Measurements from ENCODE around the gene OLFML2A. TPM values are rescaled to one million over a fixed set of nuclear protein-coding genes. Genes with fewer than 3 reads are reported as not detected.

Gene OLFML2A
- total RNA-seq, 2 donors from 2014 or later = not detected

GRCh38 chr9:124786881-124787573 is 10.1 kb downstream of the OLFML2A start:
- Mint-ChIP-seq H3K36me3 (ENCODE audit: insufficient read depth in 2 of 2) (no peaks in the 10 kb centered on the region), H3K27me3 (ENCODE audit: low read depth) (peaks cover 13% of the 10 kb centered on the region), H3K4me1 (ENCODE audit: low read depth) (no peaks in the 10 kb centered on the region), H3K27ac (no peak overlapping the region), H3K9me3 (no peaks in the 10 kb centered on the region), H3K4me3 (no peak overlapping the region)
- no peak for ATAC-seq (replicated peaks in 1 of 2)
- no peak for DNase-seq

GRCh38 chr9:124788542-124789217 is 11.7 kb downstream of the OLFML2A start:
- DNase-seq = no peak
- no peak overlapping the region for H3K27ac Mint-ChIP-seq
- no peaks in the 10 kb centered on the region for H3K4me1 Mint-ChIP-seq (ENCODE audit: low read depth)
- no peak for ATAC-seq (replicated peaks in 1 of 2)
- H3K36me3 Mint-ChIP-seq (ENCODE audit: insufficient read depth in 2 of 2) = no peaks in the 10 kb centered on the region
- H3K9me3 Mint-ChIP-seq = no peaks in the 10 kb centered on the region
- peaks cover 20% of the 10 kb centered on the region for H3K27me3 Mint-ChIP-seq (ENCODE audit: low read depth)
- no peak overlapping the region for H3K4me3 Mint-ChIP-seq

- Mint-ChIP-seq H3K36me3 (ENCODE audit: insufficient read depth in 2 of 2) (no peaks in the 10 kb centered on the region), H3K4me3 (no peak overlapping the region), H3K9me3 (no peaks in the 10 kb centered on the region), H3K27me3 (ENCODE audit: low read depth) (peaks cover 25% of the 10 kb centered on the region), H3K4me1 (ENCODE audit: low read depth) (no peaks in the 10 kb centered on the region), H3K27ac (no peak overlapping the region)
- DNase-seq = no peak
- no peak for ATAC-seq (replicated peaks in 1 of 2)
Measured at GRCh38 chr9:124789531-124789930, 12.6 kb downstream of the OLFML2A start.

- H3K9me3 Mint-ChIP-seq = no peaks in the 10 kb centered on the region
- ATAC-seq (replicated peaks in 1 of 2) (no peak), DNase-seq (no peak)
- no peak overlapping the region for H3K27ac Mint-ChIP-seq
- H3K27me3 Mint-ChIP-seq (ENCODE audit: low read depth) = peaks cover 25% of the 10 kb centered on the region
- no peaks in the 10 kb centered on the region for H3K4me1 Mint-ChIP-seq (ENCODE audit: low read depth)
- no peaks in the 10 kb centered on the region for H3K36me3 Mint-ChIP-seq (ENCODE audit: insufficient read depth in 2 of 2)
- no peak overlapping the region for H3K4me3 Mint-ChIP-seq
Measured at GRCh38 chr9:124790301-124790700, 13.4 kb downstream of the OLFML2A start.

GRCh38 chr9:124790801-124791505 is 14.0 kb downstream of the OLFML2A start:
- DNase-seq (no peak), ATAC-seq (replicated peaks in 1 of 2) (no peak)
- Mint-ChIP-seq H3K27me3 (ENCODE audit: low read depth) (peaks cover 25% of the 10 kb centered on the region), H3K27ac (no peak overlapping the region), H3K4me3 (no peak overlapping the region), H3K9me3 (no peaks in the 10 kb centered on the region), H3K4me1 (ENCODE audit: low read depth) (no peaks in the 10 kb centered on the region), H3K36me3 (ENCODE audit: insufficient read depth in 2 of 2) (no peaks in the 10 kb centered on the region)

GRCh38 chr9:124792257-124793014 is 15.5 kb downstream of the OLFML2A start:
- Mint-ChIP-seq H3K27me3 (ENCODE audit: low read depth) (peaks cover 25% of the 10 kb centered on the region), H3K27ac (no peak overlapping the region), H3K4me3 (no peak overlapping the region), H3K4me1 (ENCODE audit: low read depth) (no peaks in the 10 kb centered on the region), H3K36me3 (ENCODE audit: insufficient read depth in 2 of 2) (no peaks in the 10 kb centered on the region), H3K9me3 (no peaks in the 10 kb centered on the region)
- ATAC-seq (replicated peaks in 1 of 2) (no peak), DNase-seq (no peak)

- no peaks in the 10 kb centered on the region for H3K9me3 Mint-ChIP-seq
- DNase-seq (no peak), ATAC-seq (replicated peaks in 1 of 2) (no peak)
- H3K36me3 Mint-ChIP-seq (ENCODE audit: insufficient read depth in 2 of 2) = no peaks in the 10 kb centered on the region
- H3K27ac Mint-ChIP-seq = no peak overlapping the region
- peaks cover 25% of the 10 kb centered on the region for H3K27me3 Mint-ChIP-seq (ENCODE audit: low read depth)
- no peak overlapping the region for H3K4me3 Mint-ChIP-seq
- H3K4me1 Mint-ChIP-seq (ENCODE audit: low read depth) = no peaks in the 10 kb centered on the region
Measured at GRCh38 chr9:124793015-124793541, 16.1 kb downstream of the OLFML2A start.

- H3K27me3 Mint-ChIP-seq (ENCODE audit: low read depth) = peaks cover 16% of the 10 kb centered on the region
- H3K4me3 Mint-ChIP-seq = no peak overlapping the region
- no peak for ATAC-seq (replicated peaks in 1 of 2)
- no peak overlapping the region for H3K27ac Mint-ChIP-seq
- no peaks in the 10 kb centered on the region for H3K9me3 Mint-ChIP-seq
- DNase-seq = no peak
- no peaks in the 10 kb centered on the region for H3K36me3 Mint-ChIP-seq (ENCODE audit: insufficient read depth in 2 of 2)
- H3K4me1 Mint-ChIP-seq (ENCODE audit: low read depth) = no peaks in the 10 kb centered on the region
Measured at GRCh38 chr9:124794902-124795491, 18.1 kb downstream of the OLFML2A start.

GRCh38 chr9:124795881-124796431 is 19.0 kb downstream of the OLFML2A start:
- no peak for DNase-seq
- Mint-ChIP-seq H3K36me3 (ENCODE audit: insufficient read depth in 2 of 2) (no peaks in the 10 kb centered on the region), H3K4me1 (ENCODE audit: low read depth) (no peaks in the 10 kb centered on the region), H3K9me3 (no peaks in the 10 kb centered on the region), H3K27ac (no peak overlapping the region), H3K4me3 (no peak overlapping the region), H3K27me3 (ENCODE audit: low read depth) (peaks cover 16% of the 10 kb centered on the region)
- no peak for ATAC-seq (replicated peaks in 1 of 2)

- Mint-ChIP-seq H3K4me1 (ENCODE audit: low read depth) (no peaks in the 10 kb centered on the region), H3K36me3 (ENCODE audit: insufficient read depth in 2 of 2) (no peaks in the 10 kb centered on the region), H3K9me3 (no peaks in the 10 kb centered on the region), H3K4me3 (no peak overlapping the region), H3K27ac (no peak overlapping the region), H3K27me3 (ENCODE audit: low read depth) (peaks cover 10% of the 10 kb centered on the region)
- DNase-seq = no peak
- ATAC-seq (replicated peaks in 1 of 2) = no peak
Measured at GRCh38 chr9:124797343-124798103, 20.6 kb downstream of the OLFML2A start.

- Mint-ChIP-seq H3K27me3 (ENCODE audit: low read depth) (no peaks in the 10 kb centered on the region), H3K27ac (no peak overlapping the region), H3K36me3 (ENCODE audit: insufficient read depth in 2 of 2) (no peaks in the 10 kb centered on the region), H3K4me1 (ENCODE audit: low read depth) (no peaks in the 10 kb centered on the region), H3K9me3 (no peaks in the 10 kb centered on the region), H3K4me3 (no peak overlapping the region)
- DNase-seq = no peak
- ATAC-seq (replicated peaks in 1 of 2) = no peak
Measured at GRCh38 chr9:124799274-124800006, 22.5 kb downstream of the OLFML2A start.
